Measurements from ENCODE around the gene MAX. TPM values are rescaled to one million over a fixed set of nuclear protein-coding genes. Genes with fewer than 3 reads are reported as not detected.

MAX gene
- total and polyA plus RNA-seq, 2 experiments from 2014 or later, result 25.0 to 27.7 TPM

- no peak overlapping the region for H3K27ac ChIP-seq (ENCODE audit: low read depth)
- H3K4me1 ChIP-seq (ENCODE audit: insufficient read depth), result peaks cover 8% of the 10 kb centered on the region; the same call in 1 of the 2 replicates
- peaks cover 6% of the 10 kb centered on the region; the same call in 2 of the 3 replicates for H3K4me1 Mint-ChIP-seq
- H3K36me3 ChIP-seq (ENCODE audit: insufficient read depth), result no peaks in the 10 kb centered on the region
- no peaks in the 10 kb centered on the region for H3K9me3 Mint-ChIP-seq
- no peak overlapping the region for H3K27ac Mint-ChIP-seq
- TF ChIP-seq POLR2AphosphoS5 (IDR thresholded peaks at IDR 0.05; ENCODE audit: low read depth) (no peak), CREB1 (CRISPR knock-in tag; IDR thresholded peaks at IDR 0.05; ENCODE audit: low read depth) (no peak), STAT1 (IDR thresholded peaks at IDR 0.05; ENCODE audit: unreplicated experiment) (no peak), ETS1 (IDR thresholded peaks at IDR 0.05) (no peak), REST (IDR thresholded peaks at IDR 0.05; ENCODE audit: unreplicated experiment) (no peak), EZH2phosphoT487 (IDR thresholded peaks at IDR 0.05; ENCODE audit: unreplicated experiment) (no peak), EZH2 (IDR thresholded peaks at IDR 0.05; ENCODE audit: low read depth, unreplicated experiment) (no peak), NANOG (IDR thresholded peaks at IDR 0.05; ENCODE audit: borderline replicate concordance) (no peak), ZNF462 (CRISPR knock-in tag; IDR thresholded peaks at IDR 0.05) (no peak), CTCF (conservative IDR thresholded peaks at IDR 0.05; ENCODE audit: low read depth in 2 of 2) (no peak), JUNB (IDR thresholded peaks at IDR 0.05; ENCODE audit: unreplicated experiment) (no peak), ZNF331 (CRISPR knock-in tag; IDR thresholded peaks at IDR 0.05; ENCODE audit: low read depth) (no peak), ZNF114 (CRISPR knock-in tag; IDR thresholded peaks at IDR 0.05) (no peak)
- H3F3A ChIP-seq (replicated peaks; ENCODE audit: low read depth), result no peaks in the 10 kb centered on the region
- H2AFZ ChIP-seq, result no peak overlapping the region
- peaks cover 1% of the 10 kb centered on the region for H3K27me3 Mint-ChIP-seq (ENCODE audit: insufficient read depth, low read depth, poor library complexity)
- peaks cover 17% of the 10 kb centered on the region; the same call in 2 of the 3 replicates for H3K36me3 Mint-ChIP-seq (ENCODE audit: low read depth)
- H3K27me3 ChIP-seq (ENCODE audit: insufficient read depth), result no peaks in the 10 kb centered on the region
- no peaks in the 10 kb centered on the region for H3K79me2 ChIP-seq (replicated peaks; ENCODE audit: insufficient read depth)
- 0 out of 2 replicates have a peak, but pooled peaks cover 9% of the 10 kb centered on the region for H4K20me1 ChIP-seq (replicated peaks; ENCODE audit: insufficient read depth)
- DNase-seq (ENCODE audit: low spot score) (no peak), ATAC-seq (no peak)
- no peak overlapping the region for H3K4me3 Mint-ChIP-seq
- H3K9me2 ChIP-seq (ENCODE audit: insufficient read depth), result no peaks in the 10 kb centered on the region
- no peak overlapping the region for H3K4me3 ChIP-seq
- no peak overlapping the region for H3K4me2 ChIP-seq
Measured at GRCh38 chr14:65045006-65045405, 57.3 kb downstream of the MAX start.

Measured in GM23338 (cell line).